ENCODE results near the gene TMEM79. TPM values are rescaled to one million over a fixed set of nuclear protein-coding genes. Genes with fewer than 3 reads are reported as not detected.
A peak's percentile ranks its signal among the peaks of the same experiment; 100 is the strongest.

The TMEM79 gene
- 4.8 TPM for total RNA-seq
- long read RNA-seq, partial matches to known transcripts = 4 of 12 reads
- long read RNA-seq, other reads (novel, unspliced or antisense) = 3 of 12 reads

GRCh38 chr1:156284112-156284511 lies at the start of gene TMEM79:
TSS of gene TMEM79 (plus strand) at chr1:156284325. CDS start at chr1:156285227, 902 bp downstream.
- Histone ChIP-seq H3K27me3 (ENCODE audit: low read depth) (no peaks in the 10 kb centered on the region), H3K4me1 (peaks cover 27% of the 10 kb centered on the region), H3K4me3 (peak within 1 kb of the TSS; percentile 89), H3K36me3 (peaks cover 13% of the 10 kb centered on the region), H3K27ac (peak within 1 kb of the TSS; percentile 89), H3K9me3 (no peaks in the 10 kb centered on the region)
- TF ChIP-seq, protein P1, sequence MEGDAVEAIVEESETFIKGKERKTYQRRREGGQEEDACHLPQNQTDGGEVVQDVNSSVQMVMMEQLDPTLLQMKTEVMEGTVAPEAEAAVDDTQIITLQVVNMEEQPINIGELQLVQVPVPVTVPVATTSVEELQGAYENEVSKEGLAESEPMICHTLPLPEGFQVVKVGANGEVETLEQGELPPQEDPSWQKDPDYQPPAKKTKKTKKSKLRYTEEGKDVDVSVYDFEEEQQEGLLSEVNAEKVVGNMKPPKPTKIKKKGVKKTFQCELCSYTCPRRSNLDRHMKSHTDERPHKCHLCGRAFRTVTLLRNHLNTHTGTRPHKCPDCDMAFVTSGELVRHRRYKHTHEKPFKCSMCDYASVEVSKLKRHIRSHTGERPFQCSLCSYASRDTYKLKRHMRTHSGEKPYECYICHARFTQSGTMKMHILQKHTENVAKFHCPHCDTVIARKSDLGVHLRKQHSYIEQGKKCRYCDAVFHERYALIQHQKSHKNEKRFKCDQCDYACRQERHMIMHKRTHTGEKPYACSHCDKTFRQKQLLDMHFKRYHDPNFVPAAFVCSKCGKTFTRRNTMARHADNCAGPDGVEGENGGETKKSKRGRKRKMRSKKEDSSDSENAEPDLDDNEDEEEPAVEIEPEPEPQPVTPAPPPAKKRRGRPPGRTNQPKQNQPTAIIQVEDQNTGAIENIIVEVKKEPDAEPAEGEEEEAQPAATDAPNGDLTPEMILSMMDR (IDR thresholded peaks at IDR 0.05) = no peak
- ATAC-seq = no peak
- no peak for DNase-seq
- intact Hi-C loops (cut with DNase I) = no loop called here

GRCh38 chr1:156236164-156236563 lies 48.0 kb upstream of the TMEM79 start:
- intact Hi-C loops (cut with DNase I) = no loop called here
- Histone ChIP-seq H3K4me1 (no peaks in the 10 kb centered on the region), H3K9me3 (no peaks in the 10 kb centered on the region), H3K36me3 (peaks cover 84% of the 10 kb centered on the region), H3K4me3 (no peak overlapping the region), H3K27me3 (ENCODE audit: low read depth) (no peaks in the 10 kb centered on the region), H3K27ac (no peak overlapping the region)
- DNase-seq = no peak
- TF ChIP-seq, protein P1 (IDR thresholded peaks at IDR 0.05) = no peak
- ATAC-seq = no peak

DNA sequence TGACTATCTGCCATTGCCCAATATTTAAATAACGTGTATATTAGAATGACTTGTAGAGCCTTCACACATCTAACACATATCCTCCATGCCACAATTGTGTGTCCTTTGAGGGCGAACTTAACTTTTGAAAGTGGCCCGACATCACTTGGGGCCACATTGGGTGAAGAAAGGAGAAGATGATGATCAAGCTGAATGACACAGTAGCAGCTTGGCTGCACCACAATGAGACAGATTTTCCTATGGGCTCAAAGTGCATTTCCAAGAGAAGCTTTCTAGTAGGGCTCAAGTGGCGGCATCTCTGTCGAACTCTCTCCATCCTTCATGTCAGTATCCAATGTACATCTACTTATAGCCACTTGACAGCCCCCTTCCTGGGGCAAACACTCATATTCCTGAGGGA lies 45.9 kb upstream of the TMEM79 start:
- H3K27me3 ChIP-seq (ENCODE audit: low read depth) = no peaks in the 10 kb centered on the region
- DNase-seq (no peak), ATAC-seq (no peak)
- TF ChIP-seq, protein P1 (IDR thresholded peaks at IDR 0.05) = no peak
- H3K4me3 ChIP-seq = no peak overlapping the region
- intact Hi-C loops (cut with DNase I) = no loop called here
- no peak overlapping the region for H3K27ac ChIP-seq
- no peaks in the 10 kb centered on the region for H3K4me1 ChIP-seq
- peaks cover 73% of the 10 kb centered on the region for H3K36me3 ChIP-seq
- no peaks in the 10 kb centered on the region for H3K9me3 ChIP-seq

GRCh38 chr1:156241311-156241811 lies 42.8 kb upstream of the TMEM79 start:
- DNase-seq = no peak
- H3K4me3 ChIP-seq = no peak overlapping the region
- peaks cover 11% of the 10 kb centered on the region for H3K27me3 ChIP-seq (ENCODE audit: low read depth)
- H3K36me3 ChIP-seq = peaks cover 46% of the 10 kb centered on the region
- peaks cover 12% of the 10 kb centered on the region for H3K4me1 ChIP-seq
- H3K9me3 ChIP-seq = no peaks in the 10 kb centered on the region
- no peak overlapping the region for H3K27ac ChIP-seq
- intact Hi-C loops (cut with DNase I) = no loop called here
- no peak for ATAC-seq
- TF ChIP-seq, protein P1 (IDR thresholded peaks at IDR 0.05) = no peak

DNA sequence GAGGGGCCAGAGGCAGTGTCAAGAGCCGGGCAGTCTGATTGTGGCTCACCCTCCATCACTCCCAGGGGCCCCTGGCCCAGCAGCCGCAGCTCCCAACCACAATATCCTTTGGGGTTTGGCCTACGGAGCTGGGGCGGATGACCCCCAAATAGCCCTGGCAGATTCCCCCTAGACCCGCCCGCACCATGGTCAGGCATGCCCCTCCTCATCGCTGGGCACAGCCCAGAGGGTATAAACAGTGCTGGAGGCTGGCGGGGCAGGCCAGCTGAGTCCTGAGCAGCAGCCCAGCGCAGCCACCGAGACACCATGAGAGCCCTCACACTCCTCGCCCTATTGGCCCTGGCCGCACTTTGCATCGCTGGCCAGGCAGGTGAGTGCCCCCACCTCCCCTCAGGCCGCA lies 42.2 kb upstream of the TMEM79 start, which contains the start of gene BGLAP:
BGLAP (plus strand) TSS at position 259 of the 400 bp plus-strand sequence; CDS start at position 307, 48 bp downstream.
- Histone ChIP-seq H3K27me3 (ENCODE audit: low read depth) (peaks cover 11% of the 10 kb centered on the region), H3K9me3 (no peaks in the 10 kb centered on the region), H3K36me3 (peaks cover 40% of the 10 kb centered on the region), H3K4me3 (no peak within 1 kb of the TSS), H3K4me1 (peaks cover 16% of the 10 kb centered on the region), H3K27ac (no peak within 1 kb of the TSS)
- intact Hi-C loops (cut with DNase I) = no loop called here
- ATAC-seq (no peak), DNase-seq (no peak)
- TF ChIP-seq, protein P1 (IDR thresholded peaks at IDR 0.05) = no peak
